ENCODE results near the gene HLCS.

The HLCS gene

GRCh38 chr21:36851121-36851520, 115.3 kb downstream of the HLCS start:
- TF ChIP-seq CTCF (IDR thresholded peaks at IDR 0.05), result no peak

- no peak for TF ChIP-seq CTCF (IDR thresholded peaks at IDR 0.05)
These were observed 116.1 kb downstream of the HLCS start for GRCh38 chr21:36850372-36850771.

- TF ChIP-seq CTCF (IDR thresholded peaks at IDR 0.05), result no peak
These were observed 116.9 kb downstream of the HLCS start for GRCh38 chr21:36849461-36850105.

GRCh38 chr21:36848730-36849274, 117.7 kb downstream of the HLCS start:
- no peak for TF ChIP-seq CTCF (IDR thresholded peaks at IDR 0.05)

GRCh38 chr21:36847189-36847588, 119.3 kb downstream of the HLCS start:
- no peak for TF ChIP-seq CTCF (IDR thresholded peaks at IDR 0.05)

GRCh38 chr21:36846631-36847030, 119.8 kb downstream of the HLCS start:
- no peak for TF ChIP-seq CTCF (IDR thresholded peaks at IDR 0.05)

GRCh38 chr21:36845790-36846189, 120.7 kb downstream of the HLCS start:
- no peak for TF ChIP-seq CTCF (IDR thresholded peaks at IDR 0.05)

- TF ChIP-seq CTCF (IDR thresholded peaks at IDR 0.05), result no peak
These were observed 121.4 kb downstream of the HLCS start for GRCh38 chr21:36845070-36845469.
